GM12875 (cell line): Measurements from ENCODE around the gene CYB561D2.

ENCODE experiments used
- H3K4me3 ChIP-seq: one replicate; pipeline ENCODE4 v1.5.1; 2011; ENCODE audit warnings: low read depth, low read length, control low read depth
- TF ChIP-seq, protein P1 (sequence below): IDR thresholded peaks from 2 replicates; pipeline ENCODE4 v1.5.1; 2011; ENCODE audit warnings: low read depth, mild to moderate bottlenecking, control low read depth, inconsistent platforms, low read length, moderate library complexity, borderline replicate concordance; ENCODE audit not compliant: insufficient read depth

The CYB561D2 gene

DNA sequence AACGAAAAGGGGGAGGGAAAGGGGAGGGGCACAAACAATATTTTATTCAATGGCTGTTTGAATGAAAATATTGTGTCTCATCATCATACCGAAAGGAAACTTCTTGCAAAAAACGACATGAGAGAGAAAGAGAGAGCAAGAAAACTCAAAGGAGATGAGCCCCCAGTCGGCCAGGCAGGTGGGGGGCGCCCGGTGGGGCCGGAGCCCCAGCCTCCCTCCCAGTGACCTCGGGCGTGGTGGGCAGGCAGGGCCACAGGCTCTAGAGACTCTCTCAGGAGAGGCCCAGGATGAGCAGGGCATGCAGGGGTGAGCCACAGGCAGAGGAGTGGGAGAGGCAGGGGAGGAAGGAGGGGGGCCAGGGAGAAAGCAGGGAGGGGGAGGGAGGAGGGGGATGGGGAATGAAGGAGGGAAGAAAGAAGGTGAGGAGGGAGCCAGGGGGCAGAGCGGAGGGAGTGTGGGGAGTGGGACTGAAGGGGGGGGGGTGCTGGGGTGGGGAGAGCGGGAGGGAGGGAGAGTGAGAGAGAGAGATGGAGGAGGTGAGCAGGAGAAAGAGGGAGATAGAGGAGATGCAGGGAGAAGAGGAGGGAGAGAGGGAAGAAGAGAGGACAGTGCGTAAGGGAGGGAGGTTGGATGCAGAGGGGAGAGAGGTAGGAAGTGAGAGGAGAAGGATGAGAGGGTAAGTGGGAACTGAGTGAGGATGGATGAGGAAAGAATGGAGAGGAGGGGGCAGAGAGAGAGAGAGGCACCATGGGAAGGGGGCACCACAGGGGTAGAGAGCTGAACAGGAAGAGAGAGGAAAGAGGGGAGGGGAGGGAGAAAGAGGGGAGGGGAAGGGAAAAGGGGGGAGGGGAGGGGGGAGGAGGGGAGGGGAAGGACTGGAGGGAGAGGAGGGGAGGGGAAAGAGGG is 22.7 kb downstream of the CYB561D2 start:
- H3K4me3 ChIP-seq, result no peak overlapping the region
- TF ChIP-seq, protein P1, sequence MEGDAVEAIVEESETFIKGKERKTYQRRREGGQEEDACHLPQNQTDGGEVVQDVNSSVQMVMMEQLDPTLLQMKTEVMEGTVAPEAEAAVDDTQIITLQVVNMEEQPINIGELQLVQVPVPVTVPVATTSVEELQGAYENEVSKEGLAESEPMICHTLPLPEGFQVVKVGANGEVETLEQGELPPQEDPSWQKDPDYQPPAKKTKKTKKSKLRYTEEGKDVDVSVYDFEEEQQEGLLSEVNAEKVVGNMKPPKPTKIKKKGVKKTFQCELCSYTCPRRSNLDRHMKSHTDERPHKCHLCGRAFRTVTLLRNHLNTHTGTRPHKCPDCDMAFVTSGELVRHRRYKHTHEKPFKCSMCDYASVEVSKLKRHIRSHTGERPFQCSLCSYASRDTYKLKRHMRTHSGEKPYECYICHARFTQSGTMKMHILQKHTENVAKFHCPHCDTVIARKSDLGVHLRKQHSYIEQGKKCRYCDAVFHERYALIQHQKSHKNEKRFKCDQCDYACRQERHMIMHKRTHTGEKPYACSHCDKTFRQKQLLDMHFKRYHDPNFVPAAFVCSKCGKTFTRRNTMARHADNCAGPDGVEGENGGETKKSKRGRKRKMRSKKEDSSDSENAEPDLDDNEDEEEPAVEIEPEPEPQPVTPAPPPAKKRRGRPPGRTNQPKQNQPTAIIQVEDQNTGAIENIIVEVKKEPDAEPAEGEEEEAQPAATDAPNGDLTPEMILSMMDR, result no peak

DNA sequence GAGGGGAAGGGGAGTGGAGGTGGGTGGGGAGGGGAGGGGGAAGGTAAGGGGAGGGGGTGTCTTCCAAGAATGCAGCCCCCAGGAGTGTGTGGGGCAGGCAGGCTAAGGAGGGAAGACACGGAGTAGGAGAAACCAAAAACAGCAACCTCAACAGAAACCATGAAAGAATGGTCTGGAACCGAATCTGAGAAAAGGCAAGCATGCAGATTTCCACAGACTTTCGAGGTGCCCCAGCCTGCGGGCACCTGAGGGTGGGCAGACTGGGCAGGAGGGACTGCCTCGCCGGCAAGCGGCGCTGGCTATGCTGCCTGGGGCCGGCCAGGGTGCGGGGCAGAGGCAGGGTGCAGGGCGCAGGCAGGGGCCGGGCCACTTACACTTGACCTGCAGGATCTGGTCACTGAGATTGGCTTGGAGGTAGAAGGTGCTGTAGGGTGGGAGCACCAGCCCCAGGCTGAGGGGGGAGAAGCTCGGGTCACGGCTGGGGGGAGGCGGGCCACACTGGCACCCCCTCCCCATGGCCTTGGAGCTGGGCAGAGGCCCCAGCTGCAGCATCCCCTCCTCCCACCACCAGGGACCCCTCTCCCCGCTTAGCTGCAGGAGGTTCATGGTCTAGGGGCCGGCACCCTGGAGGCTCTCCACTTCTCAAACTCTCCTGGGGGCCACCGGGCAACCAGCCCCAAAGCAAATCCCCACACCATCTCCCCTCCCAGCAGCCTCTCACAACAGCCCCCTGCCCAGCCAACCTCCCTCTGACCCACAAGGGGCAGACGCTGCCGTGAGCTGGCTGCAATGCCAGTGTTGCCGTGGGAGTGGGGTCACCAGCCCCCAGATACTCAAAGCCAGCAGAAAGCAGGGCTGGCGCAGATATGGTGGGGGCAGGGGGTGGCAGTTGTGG is 23.9 kb downstream of the CYB561D2 start:
- TF ChIP-seq, protein P1, result no peak
- no peak overlapping the region for H3K4me3 ChIP-seq

DNA sequence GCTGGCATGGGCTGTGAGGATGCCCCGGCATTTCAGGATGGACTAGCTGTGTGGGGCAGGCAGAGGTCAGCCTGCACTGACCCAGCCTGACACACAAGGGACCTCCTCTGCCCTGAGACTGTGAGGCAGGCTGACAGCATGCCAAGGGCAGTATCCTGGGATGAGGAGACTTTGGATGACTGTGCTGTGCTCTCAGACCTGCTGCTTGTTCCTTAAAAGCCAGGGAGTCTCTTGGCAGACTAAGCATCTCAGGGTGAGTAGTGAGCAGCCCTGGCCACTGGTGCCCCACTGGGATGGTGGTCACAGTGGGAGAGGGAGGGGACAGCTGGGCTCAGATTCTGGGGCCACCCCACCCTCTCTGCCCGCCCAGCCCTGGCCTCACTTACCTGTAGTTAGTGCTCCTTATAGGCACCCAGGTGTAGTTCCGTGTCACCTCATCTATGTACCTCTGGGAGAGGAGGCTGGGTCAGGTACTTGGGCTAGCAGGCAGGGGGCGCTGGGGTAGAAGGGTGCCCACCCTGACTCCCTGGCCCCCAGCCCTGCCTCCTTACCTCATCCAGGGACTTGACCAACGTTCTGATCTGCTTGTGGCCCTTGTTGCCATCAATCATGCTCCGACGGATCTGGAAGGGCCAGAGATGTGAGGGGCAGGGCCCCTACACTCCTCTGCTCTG is 24.7 kb downstream of the CYB561D2 start:
- TF ChIP-seq, protein P1, result peak; percentile 25; the same call in 1 of the 2 replicates
- no peak overlapping the region for H3K4me3 ChIP-seq

DNA sequence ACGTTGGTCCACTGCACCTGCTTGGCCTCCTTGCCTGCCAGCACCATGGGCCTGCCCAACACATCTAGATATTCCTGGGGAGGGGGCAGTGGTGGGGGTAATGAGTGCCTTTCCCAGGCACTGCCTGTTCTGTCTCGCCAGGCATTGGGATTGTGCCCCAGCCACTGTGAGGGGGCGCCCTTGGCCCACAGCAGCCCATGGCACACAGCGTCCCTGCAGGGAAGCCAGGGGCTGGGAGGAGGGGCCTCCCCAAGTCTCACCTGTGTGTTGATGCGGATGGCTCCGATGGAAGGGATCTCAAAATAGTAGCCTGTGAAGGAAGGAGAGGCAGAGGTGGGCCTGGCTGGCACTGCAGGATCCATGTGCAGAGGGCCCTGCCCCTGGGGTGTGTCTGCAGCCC is 27.4 kb downstream of the CYB561D2 start:
- no peak overlapping the region for H3K4me3 ChIP-seq
- TF ChIP-seq, protein P1, result no peak

DNA sequence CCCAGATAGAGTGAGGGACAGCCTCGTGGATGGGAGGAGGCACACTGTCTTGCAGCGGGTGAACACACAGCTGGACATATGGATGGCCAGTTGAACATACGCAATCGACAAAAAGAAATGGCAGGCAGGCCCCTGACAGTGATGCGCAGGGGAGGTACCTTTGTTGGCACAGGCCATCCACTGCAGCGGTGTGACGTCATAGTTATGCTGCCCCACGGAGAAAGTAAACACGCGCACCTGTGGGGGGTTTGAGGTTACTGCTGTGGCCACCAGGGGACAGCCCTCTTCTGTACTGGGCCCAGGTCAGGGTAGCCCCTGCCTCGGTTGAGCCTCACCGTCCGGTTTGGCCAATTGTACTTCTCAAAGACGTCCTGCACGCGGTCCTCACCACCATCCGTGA is 28.1 kb downstream of the CYB561D2 start:
- H3K4me3 ChIP-seq, result no peak overlapping the region
- TF ChIP-seq, protein P1, result no peak

DNA sequence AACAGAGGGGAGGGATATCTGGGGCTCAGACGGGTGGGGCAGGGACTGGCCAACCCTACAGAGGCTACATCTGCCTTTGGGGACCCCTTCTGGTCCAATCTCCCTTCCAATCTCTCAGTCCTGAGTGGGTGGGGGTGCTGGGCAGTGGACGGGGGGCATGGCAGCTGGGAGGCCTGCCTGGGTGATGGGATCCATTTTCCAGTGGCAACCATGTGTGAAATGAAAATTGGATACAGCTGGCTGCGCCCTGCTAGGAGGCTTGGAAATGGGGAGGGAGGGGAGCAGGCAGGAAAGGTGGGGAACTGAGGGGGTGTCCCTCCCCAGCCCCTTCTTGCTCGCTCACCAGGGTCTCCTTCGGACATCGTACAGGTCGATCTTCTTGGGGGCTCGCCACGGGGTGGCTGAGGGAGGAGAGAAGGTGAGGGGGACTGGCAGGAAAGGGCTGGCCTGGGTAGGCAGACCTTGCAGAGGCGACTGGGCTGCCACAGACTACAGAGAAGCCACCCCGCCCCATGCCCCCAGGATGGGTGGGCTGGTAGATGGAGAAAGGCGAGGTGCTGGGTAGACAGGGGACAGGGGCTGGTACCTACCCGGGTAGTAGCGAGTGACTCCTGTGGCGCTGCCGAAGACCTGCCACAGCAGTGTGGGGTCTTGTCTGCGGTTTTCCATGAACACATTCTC is 29.9 kb downstream of the CYB561D2 start:
- no peak overlapping the region for H3K4me3 ChIP-seq
- TF ChIP-seq, protein P1, result no peak
